NOMO-1 treated with DMSO at 0.1 percent for 48 hours (cell line): ENCODE measurements around the gene CCDC40.

Experiments
- DNase-seq: peaks from one replicate; lab custom pipeline; 2025; ENCODE audit not compliant: unreplicated experiment; lab: John Stamatoyannopoulos, UW

The CCDC40 gene

GRCh38 chr17:80101011-80101945 lies 64.8 kb downstream of the CCDC40 start, which contains the start of gene GAA:
Gene GAA (plus strand): TSS chr17:80101581. CDS start chr17:80104587, 3,006 bp downstream.
- DNase-seq, result peak; percentile 64

- DNase-seq, result peak; percentile 69
Observed at GRCh38 chr17:80101946-80102663, 65.7 kb downstream of the CCDC40 start.

- no peak for DNase-seq
Observed at GRCh38 chr17:80102664-80103448, 66.4 kb downstream of the CCDC40 start.

- no peak for DNase-seq
Observed at GRCh38 chr17:80103449-80104085, 67.1 kb downstream of the CCDC40 start.

- DNase-seq, result no peak
Observed at GRCh38 chr17:80104321-80104955, 68.0 kb downstream of the CCDC40 start.

GRCh38 chr17:80104956-80105375 lies 68.5 kb downstream of the CCDC40 start:
- no peak for DNase-seq

- DNase-seq, result no peak
Observed at GRCh38 chr17:80105762-80106161, 69.3 kb downstream of the CCDC40 start.

- DNase-seq, result no peak
Observed at GRCh38 chr17:80106176-80106575, 69.7 kb downstream of the CCDC40 start.

- DNase-seq, result no peak
Observed at GRCh38 chr17:80106751-80107150, 70.3 kb downstream of the CCDC40 start.

- DNase-seq, result no peak
Observed at GRCh38 chr17:80107231-80108021, 71.0 kb downstream of the CCDC40 start.

GRCh38 chr17:80108036-80108971 lies 71.9 kb downstream of the CCDC40 start:
- DNase-seq, result no peak

GRCh38 chr17:80109066-80109660 lies 72.7 kb downstream of the CCDC40 start:
- no peak for DNase-seq

- DNase-seq, result no peak
Observed at GRCh38 chr17:80109713-80110446, 73.4 kb downstream of the CCDC40 start.

- no peak for DNase-seq
Observed at GRCh38 chr17:80110447-80110812, 74.0 kb downstream of the CCDC40 start.

- DNase-seq, result no peak
Observed at GRCh38 chr17:80110927-80111701, 74.7 kb downstream of the CCDC40 start.

- no peak for DNase-seq
Observed at GRCh38 chr17:80111702-80112470, 75.4 kb downstream of the CCDC40 start.
